Measurements from ENCODE around the gene PIP5K1A. TPM values are rescaled to one million over a fixed set of nuclear protein-coding genes. Genes with fewer than 3 reads are reported as not detected.

PIP5K1A gene
- total RNA-seq, 6 experiments from 2014 or later: 85.4 to 98.6 (median 90.6) TPM

- H3K9me3 Mint-ChIP-seq: no peaks in the 10 kb centered on the region
- H3K4me1 Mint-ChIP-seq (ENCODE audit: low read depth): peaks cover 16% of the 10 kb centered on the region
- peaks cover 9% of the 10 kb centered on the region for H3K36me3 Mint-ChIP-seq (ENCODE audit: low read depth)
- H3K27ac Mint-ChIP-seq: peak overlapping the region; percentile 89
- TF ChIP-seq CTCF (IDR thresholded peaks at IDR 0.05): no peak
- peak overlapping the region; percentile 98 for H3K4me3 Mint-ChIP-seq
- no peak for DNase-seq
- H3K27me3 Mint-ChIP-seq (ENCODE audit: insufficient read depth): peaks cover 8% of the 10 kb centered on the region
These were observed 85.7 kb downstream of the PIP5K1A start for GRCh38 chr1:151284013-151284577.

GRCh38 chr1:151286619-151287340 lies 88.4 kb downstream of the PIP5K1A start:
- peaks cover 9% of the 10 kb centered on the region for H3K36me3 Mint-ChIP-seq (ENCODE audit: low read depth)
- no peak for TF ChIP-seq CTCF (IDR thresholded peaks at IDR 0.05)

GRCh38 chr1:151287341-151287699 lies 89.0 kb downstream of the PIP5K1A start:
- Mint-ChIP-seq H3K4me1 (ENCODE audit: low read depth) (peaks cover 16% of the 10 kb centered on the region), H3K9me3 (no peaks in the 10 kb centered on the region), H3K4me3 (no peak overlapping the region), H3K36me3 (ENCODE audit: low read depth) (peaks cover 9% of the 10 kb centered on the region), H3K27ac (no peak overlapping the region), H3K27me3 (ENCODE audit: insufficient read depth) (peaks cover 13% of the 10 kb centered on the region)
- DNase-seq: no peak
- no peak for TF ChIP-seq CTCF (IDR thresholded peaks at IDR 0.05)

More at GRCh38 chr1:151286619-151287340, 88.4 kb downstream of the PIP5K1A start:
- H3K4me1 Mint-ChIP-seq (ENCODE audit: low read depth): peaks cover 16% of the 10 kb centered on the region
- H3K4me3 Mint-ChIP-seq: no peak overlapping the region
- peaks cover 15% of the 10 kb centered on the region for H3K27me3 Mint-ChIP-seq (ENCODE audit: insufficient read depth)
- peak overlapping the region; percentile 24; the same call in 1 of the 2 replicates for H3K27ac Mint-ChIP-seq
- no peak for DNase-seq
- no peaks in the 10 kb centered on the region for H3K9me3 Mint-ChIP-seq

- DNase-seq: no peak
- Mint-ChIP-seq H3K9me3 (no peaks in the 10 kb centered on the region), H3K36me3 (ENCODE audit: low read depth) (peaks cover 15% of the 10 kb centered on the region), H3K27me3 (ENCODE audit: insufficient read depth) (peaks cover 15% of the 10 kb centered on the region), H3K27ac (no peak overlapping the region), H3K4me1 (ENCODE audit: low read depth) (peaks cover 16% of the 10 kb centered on the region), H3K4me3 (no peak overlapping the region)
- no peak for TF ChIP-seq CTCF (IDR thresholded peaks at IDR 0.05)
These were observed 89.6 kb downstream of the PIP5K1A start for GRCh38 chr1:151287767-151288500.

DNA sequence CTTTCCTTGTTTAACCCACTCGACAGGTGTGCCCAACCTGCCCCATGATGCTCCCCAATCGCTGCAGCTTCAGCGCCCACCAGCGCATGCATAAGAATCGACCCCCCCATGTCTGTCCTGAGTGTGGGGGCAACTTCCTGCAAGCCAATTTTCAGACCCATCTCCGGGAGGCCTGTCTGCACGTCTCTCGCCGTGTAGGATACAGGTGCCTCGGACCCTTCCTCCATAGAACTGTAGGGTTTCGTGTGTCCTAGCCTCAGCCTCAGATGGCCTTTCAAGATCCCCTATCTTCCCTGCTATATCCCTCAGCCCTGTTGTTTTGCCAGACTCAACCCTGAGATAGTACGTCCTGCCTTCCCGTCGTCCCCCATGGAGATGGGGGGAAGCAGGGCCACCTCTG lies 90.2 kb downstream of the PIP5K1A start:
- Mint-ChIP-seq H3K27me3 (ENCODE audit: insufficient read depth) (peaks cover 10% of the 10 kb centered on the region), H3K27ac (peak overlapping the region; percentile 6; the same call in 1 of the 2 replicates), H3K36me3 (ENCODE audit: low read depth) (peaks cover 15% of the 10 kb centered on the region), H3K4me1 (ENCODE audit: low read depth) (peaks cover 11% of the 10 kb centered on the region), H3K9me3 (no peaks in the 10 kb centered on the region), H3K4me3 (no peak overlapping the region)
- no peak for DNase-seq
- no peak for TF ChIP-seq CTCF (IDR thresholded peaks at IDR 0.05)

All from HFFc6 (cell line).